DOHH2 (cell line): ENCODE results near the gene SOAT2.

Source experiments
- CTCF ChIP-seq: fragments of 200-600 bp; sonication (generic); IDR thresholded peaks from one replicate; pipeline ENCODE4 v1.5.1; 2014; ENCODE audit warnings: antibody characterized with exemption, mild to moderate bottlenecking, low read depth, low read length; ENCODE audit not compliant: poor library complexity, severe bottlenecking
- EZH2phosphoT487 ChIP-seq: fragments of 200-600 bp; sonication (generic); IDR thresholded peaks from 2 replicates; pipeline ENCODE4 v1.6.1; 2017; ENCODE audit warnings: borderline replicate concordance, mild to moderate bottlenecking, antibody characterized with exemption, low read length, moderate library complexity, mixed read lengths

GRCh38 chr12:53069621-53070410 is 33.5 kb upstream of the SOAT2 start:
- TF ChIP-seq CTCF (no peak), EZH2phosphoT487 (no peak)
